ENCODE results near the gene HBS1L. TPM values are rescaled to one million over a fixed set of nuclear protein-coding genes. Genes with fewer than 3 reads are reported as not detected.

Gene HBS1L
- total RNA-seq, 1 experiment from 2014 or later, result 89.4 TPM

DNA sequence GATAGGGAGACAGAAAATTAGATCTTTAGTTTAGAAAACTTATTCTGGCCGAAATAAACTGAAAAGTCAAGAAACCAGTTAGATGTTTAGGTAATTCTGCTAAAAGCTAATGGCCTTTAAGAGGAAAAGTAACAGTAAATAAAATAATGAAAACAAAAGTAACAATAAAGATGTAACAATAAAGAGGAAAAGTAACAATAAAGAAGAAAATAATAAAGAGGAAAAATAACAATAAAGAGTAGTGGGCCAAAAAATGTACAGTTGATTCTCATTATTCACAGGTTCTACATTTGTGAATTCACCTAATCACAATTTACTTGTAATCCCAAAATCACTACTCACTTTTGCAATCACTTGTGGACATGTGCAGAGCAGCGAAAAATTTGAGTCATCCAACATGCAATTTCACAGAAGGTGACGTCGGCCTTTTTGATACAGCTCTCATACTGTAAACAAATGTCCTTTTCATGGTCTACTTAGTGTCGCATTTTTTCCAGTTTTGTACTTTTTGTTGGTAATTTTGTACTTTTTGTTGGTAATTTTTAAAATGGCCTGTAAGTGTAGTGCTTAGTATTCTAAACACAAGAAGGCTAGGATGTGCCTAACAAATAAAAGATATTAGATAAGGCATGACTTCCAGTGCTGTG lies 24.0 kb downstream of the HBS1L start:
- ATAC-seq (no peak), DNase-seq (ENCODE audit: low read depth, low spot score) (no peak)
- Histone ChIP-seq H3K27ac (ENCODE audit: low read depth, low read length) (no peak overlapping the region), H3K36me3 (ENCODE audit: control insufficient read depth in 1 of 2, insufficient read depth in 2 of 2, low read length in 2 of 2) (peaks cover 0 to 4% of the 10 kb centered on the region in 2 experiments; a peak in 1 of 4 replicates), H3K9me3 (ENCODE audit: control insufficient read depth in 1 of 2, insufficient read depth in 1 of 2, low read depth in 1 of 2, low read length in 2 of 2) (no peaks in the 10 kb centered on the region), H3K4me3 (replicated peaks in 1 of 2; ENCODE audit: low read depth in 1 of 2, low read length in 2 of 2) (no peak overlapping the region), H3K4me1 (ENCODE audit: control insufficient read depth in 1 of 2, insufficient read depth in 2 of 2, low read length in 2 of 2) (no peaks in the 10 kb centered on the region), H3K27me3 (ENCODE audit: insufficient read depth, low read length) (no peaks in the 10 kb centered on the region), H4K20me1 (ENCODE audit: insufficient read depth) (peaks cover 4% of the 10 kb centered on the region; the same call in 1 of the 2 replicates), H3K9ac (ENCODE audit: low read length) (no peak overlapping the region), H2AFZ (ENCODE audit: low read depth, low read length, poor library complexity, severe bottlenecking) (no peak overlapping the region), H3K79me2 (ENCODE audit: insufficient read depth, low read length) (peaks cover 76% of the 10 kb centered on the region), H3K4me2 (ENCODE audit: low read length) (no peak overlapping the region), H3K9me2 (ENCODE audit: insufficient read depth) (no peaks in the 10 kb centered on the region)
- ChIA-PET RAD21 (ENCODE audit: low non-redundant PET in 1 of 2, low total read pairs in 2 of 2, uncharacterized antibody in 2 of 2, unreplicated experiment in 2 of 2) (no interaction called here), POLR2A (no interaction called here), CTCF (no interaction called here)
- no peak for TF ChIP-seq ELF1 (IDR thresholded peaks at IDR 0.05; ENCODE audit: borderline replicate concordance, low read depth)
- no peak for TF ChIP-seq RAD21 (IDR thresholded peaks at IDR 0.05; ENCODE audit: low read depth)
- TF ChIP-seq, protein P1, sequence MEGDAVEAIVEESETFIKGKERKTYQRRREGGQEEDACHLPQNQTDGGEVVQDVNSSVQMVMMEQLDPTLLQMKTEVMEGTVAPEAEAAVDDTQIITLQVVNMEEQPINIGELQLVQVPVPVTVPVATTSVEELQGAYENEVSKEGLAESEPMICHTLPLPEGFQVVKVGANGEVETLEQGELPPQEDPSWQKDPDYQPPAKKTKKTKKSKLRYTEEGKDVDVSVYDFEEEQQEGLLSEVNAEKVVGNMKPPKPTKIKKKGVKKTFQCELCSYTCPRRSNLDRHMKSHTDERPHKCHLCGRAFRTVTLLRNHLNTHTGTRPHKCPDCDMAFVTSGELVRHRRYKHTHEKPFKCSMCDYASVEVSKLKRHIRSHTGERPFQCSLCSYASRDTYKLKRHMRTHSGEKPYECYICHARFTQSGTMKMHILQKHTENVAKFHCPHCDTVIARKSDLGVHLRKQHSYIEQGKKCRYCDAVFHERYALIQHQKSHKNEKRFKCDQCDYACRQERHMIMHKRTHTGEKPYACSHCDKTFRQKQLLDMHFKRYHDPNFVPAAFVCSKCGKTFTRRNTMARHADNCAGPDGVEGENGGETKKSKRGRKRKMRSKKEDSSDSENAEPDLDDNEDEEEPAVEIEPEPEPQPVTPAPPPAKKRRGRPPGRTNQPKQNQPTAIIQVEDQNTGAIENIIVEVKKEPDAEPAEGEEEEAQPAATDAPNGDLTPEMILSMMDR (IDR thresholded peaks at IDR 0.05 in 2 of 3, conservative IDR thresholded peaks at IDR 0.05 in 1 of 3; ENCODE audit: borderline replicate concordance in 1 of 3, insufficient read depth in 1 of 3, low read depth in 2 of 3, low read length in 2 of 3), result no peak
- no peak for TF ChIP-seq TCF7L2 (IDR thresholded peaks at IDR 0.05; ENCODE audit: borderline replicate concordance, extremely low read depth, insufficient read depth, insufficient read length)
- no peak for TF ChIP-seq EZH2phosphoT487 (IDR thresholded peaks at IDR 0.05; ENCODE audit: borderline replicate concordance)
- TF ChIP-seq CEBPB (IDR thresholded peaks at IDR 0.05; ENCODE audit: low read depth), result no peak
- TF ChIP-seq EZH2 (IDR thresholded peaks at IDR 0.05), result no peak
- no peak for TF ChIP-seq EGR1 (IDR thresholded peaks at IDR 0.05; ENCODE audit: low read depth)
- TF ChIP-seq POLR2A (IDR thresholded peaks at IDR 0.05; ENCODE audit: borderline replicate concordance, extremely low read depth, insufficient read depth, insufficient read length), result no peak
- no peak for TF ChIP-seq MAX (IDR thresholded peaks at IDR 0.05)
- no TSS peak for BruUV-seq (replicated peaks)
- intact Hi-C loops (cut with micrococcal nuclease), result no loop called here
